HL-60 (cell line): ENCODE data around the gene TRMU.

Source experiments
- DNase-seq, 2 experiments: peaks; one replicate each; pipeline ENCODE4 v3.0.0-alpha.2; 2010 to 2020; ENCODE audit warnings: low read depth in 1 of 2, low spot score in 1 of 2
- H3K27ac ChIP-seq: fragments of 250-450 bp; sonication (Bioruptor Pico); replicated peaks from 2 replicates; pipeline ENCODE4 v1.5.1; 2020; ENCODE audit warnings: mild to moderate bottlenecking, moderate library complexity
- H3K27me3 ChIP-seq: fragments of 250-450 bp; sonication (Bioruptor Pico); 2 replicates; pipeline ENCODE4 v1.5.1; 2021; ENCODE audit warnings: mild to moderate bottlenecking, moderate library complexity; ENCODE audit not compliant: insufficient read depth, poor library complexity, severe bottlenecking
- H3K4me3 ChIP-seq: replicated peaks from 2 replicates; pipeline ENCODE4 v1.5.1; 2011; ENCODE audit warnings: mild to moderate bottlenecking, control low read depth, low read length; ENCODE audit not compliant: insufficient read depth
- CTCF ChIP-seq: IDR thresholded peaks from one replicate; pipeline ENCODE4 v1.5.1; 2011; ENCODE audit warnings: low read length, control low read depth, inconsistent platforms; ENCODE audit not compliant: insufficient read depth
- GABPA ChIP-seq: IDR thresholded peaks from 2 replicates; pipeline ENCODE4 v1.6.1; 2012; ENCODE audit warnings: low read depth
- POLR2AphosphoS5 ChIP-seq: IDR thresholded peaks from 2 replicates; pipeline ENCODE4 v1.6.1; 2012; ENCODE audit warnings: low read depth
- REST ChIP-seq: IDR thresholded peaks from 2 replicates; pipeline ENCODE4 v1.6.1; 2012; ENCODE audit warnings: low read depth; ENCODE audit not compliant: insufficient replicate concordance
- SPI1 ChIP-seq: IDR thresholded peaks from 2 replicates; pipeline ENCODE4 v1.6.1; 2012; ENCODE audit warnings: low read depth, mild to moderate bottlenecking, borderline replicate concordance

The TRMU gene

GRCh38 chr22:46339956-46340355 is 4.4 kb downstream of the TRMU start:
- no peak for DNase-seq
- no peak for TF ChIP-seq GABPA
- TF ChIP-seq POLR2AphosphoS5 = no peak
- no peak for TF ChIP-seq CTCF
- no peak for TF ChIP-seq REST
- no peak for TF ChIP-seq SPI1
- Histone ChIP-seq H3K4me3 (no peak overlapping the region), H3K27me3 (no peaks in the 10 kb centered on the region), H3K27ac (no peak overlapping the region)

DNA sequence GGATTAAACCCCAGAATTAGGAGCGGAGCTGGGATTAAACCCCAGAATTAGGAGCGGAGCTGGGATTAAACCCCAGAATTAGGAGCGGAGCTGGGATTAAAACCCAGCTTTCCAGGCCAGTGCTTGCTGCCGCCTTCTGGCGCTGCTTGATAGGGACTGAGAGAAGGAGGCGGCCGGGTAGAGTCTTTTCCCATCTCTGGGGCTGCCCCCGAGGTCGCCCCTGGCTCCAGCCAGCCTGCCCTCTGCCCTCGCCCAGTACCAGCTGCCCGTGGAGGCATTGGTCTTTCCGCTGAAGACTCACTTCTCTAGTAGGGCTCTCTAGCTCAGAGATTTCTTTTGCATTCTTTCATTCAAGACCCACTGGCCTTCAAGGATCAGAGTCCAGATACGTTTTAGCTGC is 5.2 kb downstream of the TRMU start:
- no peak for DNase-seq
- no peak overlapping the region for H3K4me3 ChIP-seq
- H3K27me3 ChIP-seq = no peaks in the 10 kb centered on the region
- no peak overlapping the region for H3K27ac ChIP-seq
- TF ChIP-seq POLR2AphosphoS5 = no peak

- no peaks in the 10 kb centered on the region for H3K27me3 ChIP-seq
- DNase-seq = no peak
- H3K4me3 ChIP-seq = no peak overlapping the region
- no peak overlapping the region for H3K27ac ChIP-seq
- TF ChIP-seq POLR2AphosphoS5 (no peak), GABPA (no peak), CTCF (no peak), REST (no peak), SPI1 (no peak)
These were observed 11.3 kb downstream of the TRMU start for GRCh38 chr22:46346680-46347405.

DNA sequence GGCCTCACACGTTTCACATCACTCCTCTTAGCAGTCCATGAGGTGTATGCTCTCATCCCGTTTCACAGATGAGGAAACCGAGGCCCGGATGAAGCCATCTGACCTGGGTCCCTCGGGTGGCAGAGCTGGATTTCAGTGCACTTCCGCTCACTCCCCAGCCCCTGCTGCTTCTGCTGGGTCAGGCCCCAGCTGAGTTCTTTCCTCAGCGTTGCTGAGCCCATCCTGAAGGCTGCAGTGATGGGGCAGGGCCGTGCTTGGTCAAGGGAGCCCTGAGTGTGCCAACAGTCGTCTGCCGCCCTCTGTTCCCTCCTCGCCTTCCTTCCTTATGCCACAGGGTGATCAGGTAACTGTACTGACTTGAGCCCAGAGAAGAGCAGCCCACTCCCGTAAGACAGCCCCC is 12.1 kb downstream of the TRMU start:
- Histone ChIP-seq H3K27me3 (no peaks in the 10 kb centered on the region), H3K27ac (no peak overlapping the region), H3K4me3 (no peak overlapping the region)
- TF ChIP-seq GABPA = no peak
- TF ChIP-seq CTCF = no peak
- no peak for TF ChIP-seq POLR2AphosphoS5
- TF ChIP-seq SPI1 = no peak
- TF ChIP-seq REST = no peak
- no peak for DNase-seq
